ENCODE results near the gene DUOX1. TPM values are rescaled to one million over a fixed set of nuclear protein-coding genes. Genes with fewer than 3 reads are reported as not detected.
A peak's percentile ranks its signal among the peaks of the same experiment; 100 is the strongest.

Gene DUOX1
- polyA plus RNA-seq, 3 donors: 0.22 TPM; not detected in 2

- Mint-ChIP-seq H3K4me3 (peak overlapping the region in 1 of 2 donors; percentile 94), H3K36me3 (peaks cover 0 to 11% of the 10 kb centered on the region in 2 donors), H3K9me3 (peaks cover 0 to 26% (median 16%) of the 10 kb centered on the region in 7 donors), H3K27me3 (ENCODE audit: low read depth in 3 of 3) (peaks cover 69 to 81% (median 75%) of the 10 kb centered on the region in 3 donors), H3K27ac (no peak overlapping the region), H3K4me1 (peaks cover 47% of the 10 kb centered on the region)
- H3K9ac ChIP-seq (ENCODE audit: insufficient read depth, low read length, poor library complexity, severe bottlenecking): no peak overlapping the region
- no peak for TF ChIP-seq CTCF (IDR thresholded peaks at IDR 0.05)
- intact Hi-C loops (cut with micrococcal nuclease): no loop called here
- no peaks in the 10 kb centered on the region for H3K36me3 ChIP-seq (replicated peaks in 1 of 2; ENCODE audit: control insufficient read depth in 1 of 2, insufficient read depth in 2 of 2, low read length in 2 of 2)
- no peaks in the 10 kb centered on the region for H3K79me2 ChIP-seq (ENCODE audit: insufficient read depth, low read length)
- H3K4me1 ChIP-seq (ENCODE audit: control insufficient read depth in 1 of 2, insufficient read depth in 2 of 2, low read length in 2 of 2): peaks cover 28 to 39% of the 10 kb centered on the region in 2 donors
- no peak overlapping the region for H3K4me2 ChIP-seq (replicated peaks; ENCODE audit: extremely low read depth, low read length, poor library complexity, severe bottlenecking)
- WGBS (ENCODE audit: insufficient coverage): 74% methylated on average over 5 of the region's 7 CpGs
- no peak overlapping the region for H3K27ac ChIP-seq (ENCODE audit: low read depth in 1 of 2, low read length in 2 of 2)
- H3K4me3 ChIP-seq (replicated peaks in 1 of 3; ENCODE audit: low read depth in 2 of 3, low read length in 3 of 3): no peak overlapping the region
- no peak for DNase-seq
- no peaks in the 10 kb centered on the region for H4K20me1 ChIP-seq (ENCODE audit: insufficient read depth, low read length)
- peaks cover 61 to 70% of the 10 kb centered on the region in 2 donors for H3K27me3 ChIP-seq (ENCODE audit: control insufficient read depth in 2 of 2, insufficient read depth in 2 of 2, low read length in 2 of 2)
- H2AFZ ChIP-seq (ENCODE audit: insufficient read depth, low read depth, low read length, poor library complexity, severe bottlenecking): no peak overlapping the region
- peaks cover 5 to 58% of the 10 kb centered on the region in 2 donors for H3K9me3 ChIP-seq (replicated peaks in 1 of 2; ENCODE audit: control insufficient read depth in 1 of 2, insufficient read depth in 1 of 2, low read length in 2 of 2)
These were observed 14.4 kb upstream of the DUOX1 start for GRCh38 chr15:45115312-45115820.

- no peak overlapping the region for H3K4me2 ChIP-seq (replicated peaks; ENCODE audit: extremely low read depth, low read length, poor library complexity, severe bottlenecking)
- no peak overlapping the region for H2AFZ ChIP-seq (ENCODE audit: insufficient read depth, low read depth, low read length, poor library complexity, severe bottlenecking)
- peaks cover 56 to 66% of the 10 kb centered on the region in 2 donors for H3K27me3 ChIP-seq (ENCODE audit: control insufficient read depth in 2 of 2, insufficient read depth in 2 of 2, low read length in 2 of 2)
- 7% methylated on average over 9 of the region's 19 CpGs for WGBS (ENCODE audit: insufficient coverage)
- Mint-ChIP-seq H3K27ac (no peak overlapping the region), H3K4me3 (peak overlapping the region in 1 of 2 donors; percentile 94), H3K9me3 (peaks cover 0 to 26% (median 14%) of the 10 kb centered on the region in 7 donors), H3K4me1 (peaks cover 47% of the 10 kb centered on the region), H3K36me3 (peaks cover 0 to 10% of the 10 kb centered on the region in 2 donors), H3K27me3 (ENCODE audit: low read depth in 3 of 3) (peaks cover 65 to 79% (median 72%) of the 10 kb centered on the region in 3 donors)
- H3K27ac ChIP-seq (ENCODE audit: low read depth in 1 of 2, low read length in 2 of 2): no peak overlapping the region
- no peaks in the 10 kb centered on the region for H4K20me1 ChIP-seq (ENCODE audit: insufficient read depth, low read length)
- H3K9ac ChIP-seq (ENCODE audit: insufficient read depth, low read length, poor library complexity, severe bottlenecking): no peak overlapping the region
- no peaks in the 10 kb centered on the region for H3K36me3 ChIP-seq (replicated peaks in 1 of 2; ENCODE audit: control insufficient read depth in 1 of 2, insufficient read depth in 2 of 2, low read length in 2 of 2)
- intact Hi-C loops (cut with micrococcal nuclease): no loop called here
- no peak overlapping the region for H3K4me3 ChIP-seq (replicated peaks in 1 of 3; ENCODE audit: low read depth in 2 of 3, low read length in 3 of 3)
- no peak for TF ChIP-seq CTCF (IDR thresholded peaks at IDR 0.05)
- no peaks in the 10 kb centered on the region for H3K79me2 ChIP-seq (ENCODE audit: insufficient read depth, low read length)
- DNase-seq: no peak
- H3K9me3 ChIP-seq (replicated peaks in 1 of 2; ENCODE audit: control insufficient read depth in 1 of 2, insufficient read depth in 1 of 2, low read length in 2 of 2): peaks cover 5 to 55% of the 10 kb centered on the region in 2 donors
- peaks cover 28 to 39% of the 10 kb centered on the region in 2 donors for H3K4me1 ChIP-seq (ENCODE audit: control insufficient read depth in 1 of 2, insufficient read depth in 2 of 2, low read length in 2 of 2)
These were observed 13.8 kb upstream of the DUOX1 start for GRCh38 chr15:45116006-45116481.

Data from CD14-positive monocyte (primary cell).